Osteoblast (primary cell): Measurements from ENCODE around the gene FOS. TPM values are rescaled to one million over a fixed set of nuclear protein-coding genes. Genes with fewer than 3 reads are reported as not detected.

Experiments used
- DNase-seq: peaks from one replicate; pipeline ENCODE4 v3.0.0; 2011; ENCODE audit warnings: low spot score, mixed read lengths; ENCODE audit not compliant: insufficient read length; ENCODE audit errors: missing footprints
- H2AFZ ChIP-seq: 2 replicates; pipeline ENCODE4 v1.6.0; 2011; ENCODE audit warnings: mild to moderate bottlenecking, low read length
- H3K27ac ChIP-seq: 2 replicates; pipeline ENCODE4 v1.5.1; 2011; ENCODE audit warnings: mild to moderate bottlenecking, low read depth, low read length, moderate library complexity
- H3K27me3 ChIP-seq: 2 replicates; pipeline ENCODE4 v1.6.0; 2012; ENCODE audit warnings: mild to moderate bottlenecking, control low read depth, inconsistent platforms, low read length, moderate library complexity; ENCODE audit not compliant: insufficient read depth
- H3K36me3 ChIP-seq: 2 replicates; pipeline ENCODE4 v1.5.1; 2011; ENCODE audit warnings: mild to moderate bottlenecking, low read length, control low read depth, moderate library complexity; ENCODE audit not compliant: insufficient read depth
- H3K4me1 ChIP-seq: 2 replicates; pipeline ENCODE4 v1.5.1; 2011; ENCODE audit warnings: mild to moderate bottlenecking, low read length, control low read depth, moderate library complexity; ENCODE audit not compliant: insufficient read depth
- H3K4me2 ChIP-seq: 2 replicates; pipeline ENCODE4 v1.6.0; 2011; ENCODE audit warnings: mild to moderate bottlenecking, low read length; ENCODE audit not compliant: insufficient read depth
- H3K4me3 ChIP-seq: fragments of 200-600 bp; sonication (generic); 3 replicates; pipeline ENCODE4 v1.5.1; 2012; ENCODE audit warnings: mild to moderate bottlenecking, low read length, inconsistent platforms; ENCODE audit not compliant: insufficient read depth
- H3K79me2 ChIP-seq: 2 replicates; pipeline ENCODE4 v1.6.0; 2012; ENCODE audit warnings: mild to moderate bottlenecking, low read length, control low read depth, inconsistent platforms; ENCODE audit not compliant: insufficient read depth
- H3K9me3 ChIP-seq: 2 replicates; pipeline ENCODE4 v1.5.1; 2011; ENCODE audit warnings: low read depth, low read length, control low read depth
- H4K20me1 ChIP-seq: 2 replicates; pipeline ENCODE4 v1.6.0; 2012; ENCODE audit warnings: mild to moderate bottlenecking, low read length, control low read depth; ENCODE audit not compliant: insufficient read depth
- total RNA-seq: library from RNA; depleted of rRNA; stranded (reverse); fragments of >200 nt; gene quantifications from 2 replicates; pipeline ENCODE4 v1.2.3, GENCODE V29; 2012
- TF ChIP-seq, protein P1 (sequence below): IDR thresholded peaks from 2 replicates; pipeline ENCODE4 v1.5.1; 2011; ENCODE audit warnings: mild to moderate bottlenecking, low read depth, low read length, moderate library complexity; ENCODE audit errors: extremely low read depth

Gene FOS
- total RNA-seq, 1 donor: 42.3 TPM

DNA sequence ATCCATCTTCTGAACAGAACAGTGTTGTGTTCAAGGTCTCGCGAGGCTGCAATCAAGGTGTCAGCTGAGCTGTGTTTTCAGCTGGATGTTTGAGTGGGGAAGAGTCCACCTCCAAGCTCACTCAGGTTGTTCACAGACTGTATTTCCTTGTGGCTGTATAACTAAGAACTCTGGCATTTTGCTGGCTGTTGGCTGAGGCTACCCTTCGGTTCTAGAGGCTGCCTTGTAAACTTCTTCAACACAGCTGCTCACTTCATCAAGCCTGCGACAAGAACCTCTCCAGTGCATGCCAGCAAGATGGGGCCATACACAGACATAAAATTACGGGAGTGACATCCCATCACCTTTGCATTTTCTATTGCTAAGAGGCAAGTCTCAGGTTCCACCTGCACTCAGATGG lies 12.7 kb downstream of the FOS start:
- TF ChIP-seq, protein P1, sequence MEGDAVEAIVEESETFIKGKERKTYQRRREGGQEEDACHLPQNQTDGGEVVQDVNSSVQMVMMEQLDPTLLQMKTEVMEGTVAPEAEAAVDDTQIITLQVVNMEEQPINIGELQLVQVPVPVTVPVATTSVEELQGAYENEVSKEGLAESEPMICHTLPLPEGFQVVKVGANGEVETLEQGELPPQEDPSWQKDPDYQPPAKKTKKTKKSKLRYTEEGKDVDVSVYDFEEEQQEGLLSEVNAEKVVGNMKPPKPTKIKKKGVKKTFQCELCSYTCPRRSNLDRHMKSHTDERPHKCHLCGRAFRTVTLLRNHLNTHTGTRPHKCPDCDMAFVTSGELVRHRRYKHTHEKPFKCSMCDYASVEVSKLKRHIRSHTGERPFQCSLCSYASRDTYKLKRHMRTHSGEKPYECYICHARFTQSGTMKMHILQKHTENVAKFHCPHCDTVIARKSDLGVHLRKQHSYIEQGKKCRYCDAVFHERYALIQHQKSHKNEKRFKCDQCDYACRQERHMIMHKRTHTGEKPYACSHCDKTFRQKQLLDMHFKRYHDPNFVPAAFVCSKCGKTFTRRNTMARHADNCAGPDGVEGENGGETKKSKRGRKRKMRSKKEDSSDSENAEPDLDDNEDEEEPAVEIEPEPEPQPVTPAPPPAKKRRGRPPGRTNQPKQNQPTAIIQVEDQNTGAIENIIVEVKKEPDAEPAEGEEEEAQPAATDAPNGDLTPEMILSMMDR: no peak
- H3K4me1 ChIP-seq: peaks cover 19% of the 10 kb centered on the region
- no peak overlapping the region for H3K27ac ChIP-seq
- no peaks in the 10 kb centered on the region for H3K36me3 ChIP-seq
- H2AFZ ChIP-seq: no peak overlapping the region
- H4K20me1 ChIP-seq: no peaks in the 10 kb centered on the region
- H3K4me3 ChIP-seq: no peak overlapping the region
- DNase-seq: no peak
- H3K4me2 ChIP-seq: no peak overlapping the region
- peaks cover 3% of the 10 kb centered on the region for H3K27me3 ChIP-seq
- no peaks in the 10 kb centered on the region for H3K79me2 ChIP-seq
- H3K9me3 ChIP-seq: no peaks in the 10 kb centered on the region

DNA sequence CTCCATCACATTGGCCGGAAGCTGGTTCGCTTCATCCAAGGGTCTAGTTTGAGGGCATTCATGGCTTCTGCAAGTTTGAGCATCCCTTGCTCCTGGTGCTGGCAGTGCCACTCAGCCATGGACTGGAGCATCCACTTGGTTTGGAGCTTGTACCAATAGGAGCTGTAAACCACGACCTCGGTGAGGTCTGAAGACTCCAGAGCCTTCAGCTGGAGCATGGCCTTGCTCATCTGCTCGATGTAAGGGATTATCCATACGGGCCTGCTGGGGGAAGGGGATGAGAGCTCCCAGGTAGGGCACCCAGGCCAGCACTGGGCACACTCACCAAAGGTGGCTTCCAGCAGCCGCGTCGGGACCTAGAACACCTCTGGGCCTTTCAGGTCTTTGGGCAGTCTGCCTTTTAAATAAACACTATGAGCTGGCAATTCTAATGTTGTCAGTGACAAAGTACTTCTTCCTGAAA lies 13.5 kb downstream of the FOS start:
- Histone ChIP-seq H3K9me3 (no peaks in the 10 kb centered on the region), H3K4me3 (no peak overlapping the region), H3K36me3 (no peaks in the 10 kb centered on the region), H4K20me1 (no peaks in the 10 kb centered on the region), H3K27ac (no peak overlapping the region), H3K4me1 (peaks cover 20% of the 10 kb centered on the region), H3K27me3 (peaks cover 3% of the 10 kb centered on the region), H2AFZ (no peak overlapping the region), H3K79me2 (no peaks in the 10 kb centered on the region), H3K4me2 (no peak overlapping the region)
- DNase-seq: no peak
- TF ChIP-seq, protein P1: no peak

DNA sequence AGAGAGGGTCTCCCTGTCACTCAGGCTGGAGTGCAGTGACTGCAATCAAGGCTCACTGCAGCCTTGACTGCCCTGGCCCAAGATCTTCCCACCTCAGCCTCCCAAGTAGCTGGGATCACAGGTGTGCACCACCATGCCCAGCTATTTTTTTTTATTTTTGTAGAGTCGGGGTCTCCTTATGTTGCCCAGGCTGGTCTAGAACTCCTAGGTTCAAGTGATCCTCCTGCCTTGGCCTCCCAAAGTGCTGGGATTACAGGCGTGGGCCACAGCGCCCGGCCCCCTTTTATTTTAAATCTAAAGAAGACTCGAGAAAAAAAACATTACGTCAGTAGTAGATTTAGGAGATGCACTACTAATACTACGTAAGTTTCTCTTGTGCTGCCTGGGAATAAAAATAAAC lies 14.3 kb downstream of the FOS start:
- H4K20me1 ChIP-seq: no peaks in the 10 kb centered on the region
- H3K27me3 ChIP-seq: peaks cover 3% of the 10 kb centered on the region
- H3K9me3 ChIP-seq: no peaks in the 10 kb centered on the region
- no peaks in the 10 kb centered on the region for H3K79me2 ChIP-seq
- H3K36me3 ChIP-seq: no peaks in the 10 kb centered on the region
- TF ChIP-seq, protein P1: no peak
- no peak overlapping the region for H3K4me2 ChIP-seq
- H3K4me3 ChIP-seq: no peak overlapping the region
- no peak for DNase-seq
- H3K27ac ChIP-seq: no peak overlapping the region
- peaks cover 20% of the 10 kb centered on the region for H3K4me1 ChIP-seq
- no peak overlapping the region for H2AFZ ChIP-seq

DNA sequence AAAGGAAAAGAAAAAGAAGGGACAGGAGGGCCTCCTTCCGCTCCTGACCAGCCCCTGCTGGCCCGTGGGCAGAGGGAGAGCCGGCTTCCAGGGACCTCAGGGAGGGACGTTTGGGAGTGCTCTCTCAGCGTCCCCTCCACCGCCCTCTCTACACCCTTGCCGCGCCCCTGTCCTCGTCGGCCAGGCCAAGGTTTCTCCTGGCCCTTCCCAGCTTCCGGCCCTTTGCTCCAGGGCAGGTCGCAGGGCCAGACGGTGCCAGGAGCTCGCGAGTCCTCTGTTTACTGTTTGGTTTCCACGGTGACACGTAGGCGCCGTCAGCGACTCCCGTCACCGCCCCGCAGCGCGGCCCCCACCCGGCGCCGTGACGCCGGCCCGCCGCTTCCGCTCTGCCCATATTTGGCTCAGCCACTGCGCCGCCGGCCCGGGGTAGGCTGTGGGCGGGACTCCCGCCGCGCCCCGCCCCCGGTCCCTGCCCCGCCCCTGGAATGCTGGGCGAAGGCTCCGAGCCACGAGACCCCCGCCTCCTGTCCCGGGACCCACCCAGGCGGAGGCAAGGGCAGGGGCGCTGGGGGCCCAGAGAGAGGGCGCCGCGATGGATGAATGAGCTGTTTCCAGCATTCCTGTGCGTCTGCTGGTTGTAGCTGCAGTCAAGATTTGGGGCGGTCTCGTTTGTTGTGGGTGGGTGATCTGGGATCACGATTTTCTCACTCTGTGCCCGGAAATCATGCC lies 15.5 kb downstream of the FOS start:
- peaks cover 3% of the 10 kb centered on the region for H3K27me3 ChIP-seq
- DNase-seq: peak; percentile 99
- H3K9me3 ChIP-seq: no peaks in the 10 kb centered on the region
- TF ChIP-seq, protein P1: no peak
- peak overlapping the region; percentile 99 for H3K27ac ChIP-seq
- peaks cover 18% of the 10 kb centered on the region for H3K4me1 ChIP-seq
- peak overlapping the region; percentile 84 for H3K4me3 ChIP-seq
- peak overlapping the region; percentile 83 for H2AFZ ChIP-seq
- H3K4me2 ChIP-seq: peak overlapping the region; percentile 89
- no peaks in the 10 kb centered on the region for H3K36me3 ChIP-seq
- no peaks in the 10 kb centered on the region for H4K20me1 ChIP-seq
- H3K79me2 ChIP-seq: no peaks in the 10 kb centered on the region
